HG02623 (cell line): ENCODE data around the gene RUVBL1.

ENCODE experiments used
- ATAC-seq: cut with Tn5 transposase; IDR thresholded peaks from one replicate; pipeline ENCODE4 v1.9.1; 2021; ENCODE audit warnings: moderate library complexity; ENCODE audit not compliant: unreplicated experiment

Gene RUVBL1

GRCh38 chr3:128083980-128084674, 39.5 kb downstream of the RUVBL1 start:
- ATAC-seq: no peak

- ATAC-seq: no peak
Observed at GRCh38 chr3:128083396-128083795, 40.2 kb downstream of the RUVBL1 start.

- no peak for ATAC-seq
Observed at GRCh38 chr3:128082546-128082945, 41.1 kb downstream of the RUVBL1 start.

- no peak for ATAC-seq
Observed at GRCh38 chr3:128081846-128082245, 41.8 kb downstream of the RUVBL1 start.

GRCh38 chr3:128081226-128081625, 42.4 kb downstream of the RUVBL1 start:
- no peak for ATAC-seq

- ATAC-seq: no peak
Observed at GRCh38 chr3:128080323-128081080, 43.1 kb downstream of the RUVBL1 start.

GRCh38 chr3:128079823-128080222, 43.8 kb downstream of the RUVBL1 start:
- no peak for ATAC-seq

- no peak for ATAC-seq
Observed at GRCh38 chr3:128078875-128079274, 44.7 kb downstream of the RUVBL1 start.

GRCh38 chr3:128078322-128078721, 45.3 kb downstream of the RUVBL1 start:
- no peak for ATAC-seq

GRCh38 chr3:128077665-128078064, 45.9 kb downstream of the RUVBL1 start:
- no peak for ATAC-seq

- ATAC-seq: no peak
Observed at GRCh38 chr3:128077202-128077624, 46.4 kb downstream of the RUVBL1 start.

GRCh38 chr3:128076483-128077201, 47.0 kb downstream of the RUVBL1 start:
- ATAC-seq: no peak

- ATAC-seq: no peak
Observed at GRCh38 chr3:128075522-128076482, 47.8 kb downstream of the RUVBL1 start.

- no peak for ATAC-seq
Observed at GRCh38 chr3:128074851-128075521, 48.6 kb downstream of the RUVBL1 start.

- ATAC-seq: no peak
Observed at GRCh38 chr3:128073807-128074206, 49.8 kb downstream of the RUVBL1 start.

GRCh38 chr3:128073185-128073725, 50.4 kb downstream of the RUVBL1 start:
- no peak for ATAC-seq

GRCh38 chr3:128072454-128073184, 51.0 kb downstream of the RUVBL1 start:
- ATAC-seq: no peak

- ATAC-seq: no peak
Observed at GRCh38 chr3:128071771-128072453, 51.7 kb downstream of the RUVBL1 start.
